Subcutaneous adipose tissue (tissue), 4 donors: Measurements from ENCODE around the gene PCDHAC2. TPM values are rescaled to one million over a fixed set of nuclear protein-coding genes. Genes with fewer than 3 reads are reported as not detected.

ENCODE experiments used
- total RNA-seq, 4 donors: library from RNA; depleted of rRNA; stranded (reverse); fragments of >200 nt; gene quantifications; one replicate each; pipeline ENCODE4 v1.1.0, GENCODE V29; 2016
- TF ChIP-seq, protein P1 (sequence below): fragments of 450-650 bp; IDR thresholded peaks from one replicate; pipeline ENCODE4 v1.5.1; 2016; ENCODE audit warnings: low read depth, mild to moderate bottlenecking, control low read depth, antibody characterized with exemption, moderate library complexity

PCDHAC2 gene
- total RNA-seq, 4 donors from 2014 or later: 0.49 to 1.1 (median 0.81) TPM

DNA sequence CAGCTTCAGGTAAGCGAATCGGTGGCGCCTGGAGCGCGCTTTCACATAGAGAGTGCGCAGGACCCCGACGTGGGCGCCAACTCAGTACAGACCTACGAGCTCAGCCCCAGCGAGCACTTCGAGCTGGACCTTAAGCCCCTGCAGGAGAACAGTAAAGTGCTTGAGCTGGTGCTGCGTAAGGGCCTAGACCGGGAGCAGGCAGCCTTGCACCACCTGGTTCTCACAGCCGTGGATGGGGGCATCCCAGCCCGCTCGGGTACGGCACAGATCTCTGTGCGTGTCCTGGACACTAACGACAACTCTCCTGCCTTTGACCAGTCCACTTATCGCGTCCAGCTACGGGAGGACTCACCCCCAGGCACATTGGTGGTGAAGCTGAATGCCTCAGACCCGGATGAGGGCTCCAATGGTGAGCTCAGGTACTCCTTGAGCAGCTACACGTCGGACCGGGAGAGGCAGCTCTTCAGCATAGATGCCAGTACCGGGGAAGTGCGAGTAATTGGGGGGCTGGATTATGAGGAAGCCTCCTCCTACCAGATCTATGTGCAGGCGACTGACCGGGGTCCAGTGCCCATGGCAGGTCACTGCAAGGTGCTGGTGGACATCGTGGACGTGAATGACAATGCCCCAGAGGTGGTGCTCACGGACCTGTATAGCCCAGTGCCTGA lies 1.1 kb downstream of the PCDHAC2 start:
- TF ChIP-seq, protein P1, sequence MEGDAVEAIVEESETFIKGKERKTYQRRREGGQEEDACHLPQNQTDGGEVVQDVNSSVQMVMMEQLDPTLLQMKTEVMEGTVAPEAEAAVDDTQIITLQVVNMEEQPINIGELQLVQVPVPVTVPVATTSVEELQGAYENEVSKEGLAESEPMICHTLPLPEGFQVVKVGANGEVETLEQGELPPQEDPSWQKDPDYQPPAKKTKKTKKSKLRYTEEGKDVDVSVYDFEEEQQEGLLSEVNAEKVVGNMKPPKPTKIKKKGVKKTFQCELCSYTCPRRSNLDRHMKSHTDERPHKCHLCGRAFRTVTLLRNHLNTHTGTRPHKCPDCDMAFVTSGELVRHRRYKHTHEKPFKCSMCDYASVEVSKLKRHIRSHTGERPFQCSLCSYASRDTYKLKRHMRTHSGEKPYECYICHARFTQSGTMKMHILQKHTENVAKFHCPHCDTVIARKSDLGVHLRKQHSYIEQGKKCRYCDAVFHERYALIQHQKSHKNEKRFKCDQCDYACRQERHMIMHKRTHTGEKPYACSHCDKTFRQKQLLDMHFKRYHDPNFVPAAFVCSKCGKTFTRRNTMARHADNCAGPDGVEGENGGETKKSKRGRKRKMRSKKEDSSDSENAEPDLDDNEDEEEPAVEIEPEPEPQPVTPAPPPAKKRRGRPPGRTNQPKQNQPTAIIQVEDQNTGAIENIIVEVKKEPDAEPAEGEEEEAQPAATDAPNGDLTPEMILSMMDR: no peak

DNA sequence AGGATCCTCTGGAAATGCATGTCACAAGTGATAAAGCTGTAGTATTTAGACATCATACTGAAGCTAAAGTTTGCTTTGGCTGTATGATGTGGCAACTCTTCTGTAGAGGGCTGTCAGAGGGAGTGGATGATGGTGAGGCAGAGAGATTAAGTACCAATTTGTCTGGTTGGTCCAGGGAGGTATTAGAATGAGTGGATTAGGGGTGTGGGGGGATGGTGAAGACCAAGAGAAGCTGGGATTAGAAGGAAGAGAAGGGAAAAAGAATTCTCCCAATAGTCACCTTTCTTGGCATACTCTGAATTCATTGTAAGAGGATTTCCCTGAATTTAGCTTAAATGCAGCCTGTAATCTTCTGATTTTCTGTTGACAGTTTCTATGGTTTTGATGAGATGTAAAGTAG lies 3.6 kb downstream of the PCDHAC2 start:
- TF ChIP-seq, protein P1: no peak

DNA sequence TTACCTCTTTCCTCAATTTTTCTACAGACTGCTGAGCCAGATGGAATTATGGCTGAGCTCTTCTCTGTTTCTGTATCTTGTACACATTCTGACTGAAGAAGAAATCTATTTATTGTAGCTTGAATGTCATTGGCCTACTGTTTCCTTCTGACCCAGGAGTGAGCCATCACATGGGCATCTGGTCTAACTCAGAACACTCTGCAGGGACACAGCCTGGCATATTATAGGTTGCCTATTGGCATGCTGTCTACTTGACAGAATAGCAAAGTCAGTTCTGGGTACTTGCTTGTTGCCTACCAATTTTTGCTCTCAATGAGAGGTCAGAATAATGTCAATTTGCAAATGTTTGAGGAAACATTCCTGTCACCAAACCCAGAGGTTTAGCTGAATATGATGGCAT lies 7.3 kb downstream of the PCDHAC2 start:
- TF ChIP-seq, protein P1: no peak

DNA sequence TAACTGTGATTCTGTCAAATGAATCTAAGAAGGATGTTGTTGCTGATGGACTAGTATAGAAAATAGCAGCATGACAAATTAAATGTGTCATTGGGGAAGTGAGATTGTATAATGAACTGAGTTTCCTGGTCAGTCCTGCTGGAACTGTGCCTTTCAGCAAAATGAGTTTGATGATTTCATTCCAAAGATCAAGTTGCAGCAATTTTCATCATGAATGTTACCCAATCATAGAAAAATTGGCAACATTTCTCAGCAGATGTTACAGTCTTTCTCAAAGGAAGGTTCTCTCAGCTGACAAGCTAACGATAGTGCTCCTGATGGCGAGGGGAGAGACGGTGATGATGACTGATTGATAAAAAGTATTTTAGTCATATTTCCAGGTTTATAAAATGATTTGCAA lies 10.7 kb downstream of the PCDHAC2 start:
- TF ChIP-seq, protein P1: no peak

DNA sequence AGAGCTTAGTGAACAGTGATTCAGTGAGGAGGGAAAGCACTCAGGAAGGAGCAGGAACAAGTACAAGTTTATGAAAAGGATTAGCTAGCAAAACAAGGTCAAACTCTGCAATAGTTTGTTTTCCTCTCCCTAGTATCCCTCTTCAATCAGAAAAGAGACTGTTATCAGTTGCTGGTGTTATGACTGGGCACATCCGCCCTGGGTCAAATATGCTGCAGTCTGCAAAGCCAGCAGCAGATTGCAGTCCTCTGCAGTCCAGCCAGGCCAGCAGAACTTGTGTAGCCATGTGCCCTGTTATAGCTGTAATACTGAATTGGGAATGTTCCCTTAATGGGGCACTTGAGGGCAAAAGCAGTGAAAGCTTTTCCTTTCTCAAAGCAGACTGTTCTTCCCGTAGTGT lies 12.0 kb downstream of the PCDHAC2 start:
- TF ChIP-seq, protein P1: no peak

DNA sequence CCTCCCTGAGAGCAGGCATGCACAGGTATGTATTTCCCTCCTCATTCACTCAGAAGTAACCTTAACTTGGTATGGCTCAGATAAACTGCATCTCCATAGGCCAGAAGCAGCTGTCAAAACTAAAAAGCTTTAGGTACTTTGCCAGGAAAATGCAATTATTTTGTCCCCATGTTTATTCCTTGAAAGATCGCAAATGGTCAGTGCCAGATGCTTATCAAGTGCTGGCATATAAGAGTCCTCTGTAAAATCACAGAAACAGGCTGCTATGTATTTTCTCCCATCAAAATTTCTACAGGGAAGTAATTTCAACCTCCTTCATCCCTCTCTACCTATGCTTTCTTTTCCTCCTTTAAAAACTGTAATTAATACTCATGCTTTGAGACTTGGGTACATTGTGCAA lies 12.7 kb downstream of the PCDHAC2 start:
- TF ChIP-seq, protein P1: no peak

DNA sequence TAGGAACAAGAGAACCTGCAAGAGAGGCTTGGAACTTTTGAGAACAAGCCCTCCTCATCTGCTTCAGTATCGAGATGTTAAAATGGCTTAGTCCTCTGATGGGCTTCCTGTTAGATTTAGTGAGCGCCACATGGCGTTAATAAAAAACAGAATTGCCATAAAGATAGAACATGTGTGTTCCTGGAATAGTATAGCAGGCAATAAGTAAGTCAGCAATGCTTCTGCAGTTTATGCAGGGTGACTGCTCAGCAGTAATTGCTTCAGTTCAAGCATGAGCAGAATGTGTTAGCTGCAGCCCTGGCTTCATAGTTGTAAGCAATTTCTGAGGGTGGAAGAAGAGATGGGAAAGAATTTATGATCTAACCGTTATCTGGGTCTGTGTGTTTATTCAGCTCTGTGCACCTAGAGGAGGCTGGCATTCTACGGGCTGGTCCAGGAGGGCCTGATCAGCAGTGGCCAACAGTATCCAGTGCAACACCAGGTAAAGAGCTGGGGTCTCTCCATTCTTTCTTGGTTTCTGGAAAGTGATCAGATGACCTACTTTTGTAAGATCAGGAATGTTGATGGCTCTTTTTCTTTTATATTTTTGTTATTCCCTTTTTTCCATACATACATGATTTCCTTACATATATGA lies 15.9 kb downstream of the PCDHAC2 start:
- TF ChIP-seq, protein P1: no peak
